NAMALWA (cell line): ENCODE results near the gene FGA.

Source experiments
- DNase-seq: peaks from one replicate; pipeline ENCODE4 v3.0.0-alpha.2; 2015; ENCODE audit warnings: low spot score

The FGA gene

GRCh38 chr4:154590329-154591006, at the start of gene FGA:
Gene FGA, minus strand, starts transcription at chr4:154590742. Its CDS starts 55 bp downstream, at chr4:154590687.
- no peak for DNase-seq

- no peak for DNase-seq
These were observed 43.5 kb upstream of the FGA start for GRCh38 chr4:154634058-154634457.

GRCh38 chr4:154631828-154632227, 41.3 kb upstream of the FGA start:
- DNase-seq = no peak

- DNase-seq = no peak
These were observed 39.8 kb upstream of the FGA start for GRCh38 chr4:154630324-154630723.

- peak; percentile 81 for DNase-seq
These were observed 36.4 kb upstream of the FGA start for GRCh38 chr4:154626793-154627484.

- DNase-seq = no peak
These were observed 35.4 kb upstream of the FGA start for GRCh38 chr4:154625971-154626370.

GRCh38 chr4:154623995-154624394, 33.5 kb upstream of the FGA start:
- no peak for DNase-seq

GRCh38 chr4:154623436-154623835, 32.9 kb upstream of the FGA start:
- no peak for DNase-seq

GRCh38 chr4:154622598-154622997, 32.1 kb upstream of the FGA start:
- peak; percentile 66 for DNase-seq

- DNase-seq = no peak
These were observed 29.6 kb upstream of the FGA start for GRCh38 chr4:154620111-154620510.

- peak; percentile 83 for DNase-seq
These were observed 28.3 kb upstream of the FGA start for GRCh38 chr4:154618708-154619315.

- no peak for DNase-seq
These were observed 27.3 kb upstream of the FGA start for GRCh38 chr4:154617820-154618317.

GRCh38 chr4:154616731-154617130, 26.2 kb upstream of the FGA start:
- DNase-seq = peak; percentile 27

GRCh38 chr4:154616287-154616686, 25.7 kb upstream of the FGA start:
- no peak for DNase-seq

- no peak for DNase-seq
These were observed 24.7 kb upstream of the FGA start for GRCh38 chr4:154615211-154615610.

GRCh38 chr4:154614306-154614705, 23.8 kb upstream of the FGA start:
- DNase-seq = no peak

- no peak for DNase-seq
These were observed 22.2 kb upstream of the FGA start, which contains the start of gene FGG for GRCh38 chr4:154612472-154613414. Gene FGG, minus strand, starts transcription at chr4:154612656. Its CDS starts 47 bp downstream, at chr4:154612609.

- DNase-seq = no peak
These were observed 21.3 kb upstream of the FGA start for GRCh38 chr4:154611833-154612232.

- DNase-seq = no peak
These were observed 20.0 kb upstream of the FGA start for GRCh38 chr4:154610582-154610981.

- no peak for DNase-seq
These were observed 19.0 kb upstream of the FGA start for GRCh38 chr4:154609532-154609931.

- no peak for DNase-seq
These were observed 18.1 kb upstream of the FGA start for GRCh38 chr4:154608361-154609252.
